Kasumi-1 (cell line): ENCODE data around the gene CYP2C18.
"Not testable (repeated sequence)": the region's sequence is repeated elsewhere in the genome, so short reads cannot be mapped to it uniquely, and the experiment has no call there.

Experiments
- DNase-seq, 2 experiments: peaks; one replicate each; lab custom pipeline; 2025; lab: John Stamatoyannopoulos, UW

The CYP2C18 gene

GRCh38 chr10:94747137-94747536 lies 63.6 kb downstream of the CYP2C18 start:
- no peak for DNase-seq

GRCh38 chr10:94747838-94748237 lies 64.3 kb downstream of the CYP2C18 start:
- DNase-seq, result no peak

DNA sequence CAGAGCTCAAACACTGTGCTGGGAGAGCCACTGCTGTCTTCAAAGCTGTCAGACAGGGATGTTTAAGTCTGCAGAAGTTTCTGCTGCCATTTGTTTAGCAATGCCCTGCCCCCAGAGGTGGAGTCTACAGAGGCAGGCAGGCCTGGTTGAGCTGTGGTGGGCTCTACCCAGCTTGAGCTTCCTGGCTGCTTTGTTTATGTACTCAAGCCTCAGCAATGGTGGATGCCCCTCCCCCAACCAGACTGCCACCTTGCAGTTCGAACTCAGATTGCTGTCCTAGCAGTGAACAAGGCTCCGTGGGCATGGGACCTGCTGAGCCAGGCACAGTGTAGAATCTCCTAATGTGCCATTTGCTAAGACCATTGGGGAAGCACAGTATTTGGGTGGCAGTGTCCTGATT lies 74.4 kb downstream of the CYP2C18 start:
- DNase-seq, result no peak

DNA sequence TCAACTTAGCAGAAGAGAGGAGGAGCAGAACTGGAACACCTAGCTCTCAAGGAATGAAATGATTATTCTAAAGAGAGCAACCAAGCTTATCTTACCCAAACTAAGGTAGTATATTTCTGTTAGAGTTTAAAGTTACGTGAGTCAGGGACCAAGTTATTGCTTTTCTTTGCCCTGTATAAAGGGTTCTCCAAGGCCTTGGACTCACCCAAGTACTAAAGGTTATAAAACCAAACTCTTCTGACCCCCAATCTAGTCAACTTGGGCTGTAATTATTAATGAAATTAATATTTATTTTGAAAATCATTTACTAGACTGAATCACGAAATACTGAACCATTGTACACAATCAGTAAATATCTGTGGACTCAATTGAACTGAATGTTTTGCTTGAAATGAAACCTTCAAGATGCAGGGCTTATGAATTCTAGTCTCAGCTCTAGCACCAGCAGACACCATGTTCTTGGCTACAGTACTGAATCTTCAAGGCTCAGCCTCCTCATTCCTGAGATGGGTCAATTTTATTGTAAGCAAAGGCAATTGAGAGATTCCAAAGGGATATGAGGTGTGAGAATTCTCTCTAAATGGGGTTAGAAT lies 77.2 kb downstream of the CYP2C18 start:
- DNase-seq, result no peak

GRCh38 chr10:94762393-94762792 lies 78.9 kb downstream of the CYP2C18 start, which contains the start of gene CYP2C19:
Gene CYP2C19 (plus strand): TSS chr10:94762681. CDS start chr10:94762706, 25 bp downstream.
- no peak for DNase-seq

GRCh38 chr10:94775425-94775824 lies 91.9 kb downstream of the CYP2C18 start:
- DNase-seq, result not testable (repeated sequence)

GRCh38 chr10:94777886-94778458 lies 94.4 kb downstream of the CYP2C18 start:
- no peak for DNase-seq

GRCh38 chr10:94780844-94781243 lies 97.3 kb downstream of the CYP2C18 start:
- no peak for DNase-seq

DNA sequence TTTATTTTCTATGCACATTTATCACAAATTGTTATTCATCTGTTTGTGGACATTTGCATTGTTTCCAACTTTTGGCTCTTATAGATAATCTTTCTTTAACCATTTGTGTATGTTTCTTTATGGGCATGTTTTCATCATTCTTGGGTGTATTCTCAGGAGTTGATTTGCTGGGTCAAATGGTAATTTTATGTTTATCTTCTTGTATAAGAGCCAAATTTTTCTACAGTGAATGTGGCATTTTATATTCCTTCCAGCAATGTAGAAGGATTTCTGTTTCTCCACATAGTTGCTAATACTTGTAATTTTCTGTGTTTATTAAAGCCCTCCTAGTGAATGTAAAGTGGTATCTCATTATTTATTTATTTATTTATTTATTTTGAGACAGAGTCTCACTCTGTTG lies 100.7 kb downstream of the CYP2C18 start:
- DNase-seq, result no peak

DNA sequence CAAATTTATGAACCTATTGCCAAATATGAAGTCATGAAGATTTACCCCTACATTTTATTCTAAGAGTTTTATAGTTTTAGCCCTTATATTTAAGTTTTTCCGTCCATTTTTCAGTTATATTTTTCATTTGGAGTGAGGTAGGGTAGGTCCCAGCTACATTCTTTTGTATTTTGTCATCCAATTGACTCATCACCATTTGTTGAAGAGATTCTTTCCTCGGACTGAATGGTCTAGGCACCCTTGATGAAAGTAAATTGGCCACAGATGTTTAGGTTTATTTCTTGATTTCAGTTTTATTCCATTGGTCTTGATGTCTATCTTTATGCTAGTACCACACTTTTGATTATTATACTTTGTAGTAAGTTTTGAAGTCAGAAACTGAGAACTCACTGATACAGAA lies 101.7 kb downstream of the CYP2C18 start:
- no peak for DNase-seq
